ENCODE results near the gene IFI35.
"Not testable (repeated sequence)": the region's sequence is repeated elsewhere in the genome, so short reads cannot be mapped to it uniquely, and the experiment has no call there.

The IFI35 gene

DNA sequence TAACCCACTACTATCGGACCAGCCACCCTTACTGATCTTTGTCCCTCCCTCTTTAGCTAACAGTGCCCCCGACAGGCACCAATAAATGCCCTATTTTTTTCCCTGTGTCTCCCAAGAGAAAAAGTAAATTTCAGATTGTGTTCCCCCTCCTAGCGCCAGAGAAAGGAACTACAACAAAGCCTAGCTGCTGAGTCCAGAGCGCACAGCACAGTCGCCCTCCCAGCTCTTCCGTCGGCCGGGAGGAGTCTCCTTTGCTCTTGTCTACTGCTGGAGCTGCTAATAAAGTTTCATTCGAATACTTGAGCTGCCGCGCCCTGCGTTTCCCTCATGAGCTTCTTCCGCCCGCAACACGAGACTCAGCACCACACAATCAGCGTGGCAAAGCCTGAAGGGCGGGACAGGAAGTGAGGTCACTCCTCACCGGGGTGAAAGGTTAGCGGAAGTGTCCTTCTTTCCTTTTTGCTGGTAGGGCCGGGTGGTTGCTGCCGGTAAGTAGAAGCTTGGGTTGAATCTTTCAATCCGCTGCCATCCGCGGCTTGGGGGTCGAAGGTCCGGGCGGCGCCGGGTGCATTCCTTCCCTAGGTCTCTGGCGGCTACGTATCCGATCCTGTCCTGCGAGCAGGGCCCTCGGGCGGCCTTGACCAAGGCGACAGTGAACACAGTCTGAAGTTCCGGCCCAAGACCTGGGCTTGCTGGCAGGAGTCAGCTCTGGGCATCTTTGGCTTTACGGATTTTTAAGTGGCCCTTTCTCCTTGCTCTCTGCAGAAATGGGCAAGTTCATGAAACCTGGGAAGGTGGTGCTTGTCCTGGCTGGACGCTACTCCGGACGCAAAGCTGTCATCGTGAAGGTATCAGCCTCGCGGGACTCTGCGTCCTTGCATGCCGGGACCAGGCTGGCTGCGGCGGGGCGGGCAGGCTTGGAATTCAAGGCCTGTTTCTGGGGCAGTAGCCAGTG, 8.3 kb upstream of the IFI35 start, which contains the start of gene RPL27:
RPL27 (plus strand) TSS at position 436 of the 955 bp plus-strand sequence; CDS start at position 768, 332 bp downstream.
- peak; percentile 98 for DNase-seq

DNA sequence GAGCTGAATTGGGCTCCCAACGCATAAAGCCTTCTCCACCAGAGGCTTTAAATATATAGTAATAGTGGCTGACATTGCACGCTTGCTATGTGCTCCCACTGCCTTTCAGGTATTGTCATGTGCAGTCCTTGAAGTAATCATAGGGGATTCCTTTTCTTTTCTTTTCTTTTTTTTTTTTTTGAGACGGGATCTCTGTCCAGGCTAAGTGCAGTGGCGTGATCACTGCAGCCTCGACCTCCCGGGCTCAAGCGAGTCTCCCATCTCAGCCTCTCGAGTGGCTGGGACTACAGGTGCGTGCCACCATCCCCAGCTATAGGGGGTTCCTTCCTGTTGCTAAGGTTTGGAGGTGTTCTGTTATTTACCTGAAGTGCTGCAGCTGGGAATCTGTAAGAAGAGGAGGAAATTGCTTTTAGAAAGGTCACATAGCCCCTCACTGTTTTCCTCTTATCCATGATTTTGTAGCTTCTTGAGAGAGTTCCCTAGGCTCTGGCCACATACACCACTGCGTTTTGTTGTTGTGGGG, 7.5 kb upstream of the IFI35 start:
- no peak for DNase-seq

DNA sequence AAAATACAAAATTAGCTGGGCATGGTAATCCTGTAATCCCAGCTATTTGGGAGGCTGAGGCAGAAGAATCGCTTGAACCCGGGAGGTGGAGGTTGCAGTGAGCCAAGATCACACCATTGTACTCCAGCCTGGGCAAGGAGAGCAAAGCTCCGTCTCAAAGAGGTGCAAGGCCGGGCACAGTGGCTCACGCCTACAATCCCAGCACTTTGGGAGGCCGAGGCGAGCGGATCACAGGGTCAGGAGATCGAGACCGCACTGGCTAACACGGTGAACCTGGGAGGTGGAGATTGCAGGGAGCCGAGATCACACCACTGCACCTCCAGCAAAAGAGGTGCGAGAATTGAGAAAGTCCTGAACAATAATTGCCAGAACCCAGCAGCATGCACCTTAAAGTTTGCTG, 5.7 kb upstream of the IFI35 start:
- DNase-seq: not testable (repeated sequence)

DNA sequence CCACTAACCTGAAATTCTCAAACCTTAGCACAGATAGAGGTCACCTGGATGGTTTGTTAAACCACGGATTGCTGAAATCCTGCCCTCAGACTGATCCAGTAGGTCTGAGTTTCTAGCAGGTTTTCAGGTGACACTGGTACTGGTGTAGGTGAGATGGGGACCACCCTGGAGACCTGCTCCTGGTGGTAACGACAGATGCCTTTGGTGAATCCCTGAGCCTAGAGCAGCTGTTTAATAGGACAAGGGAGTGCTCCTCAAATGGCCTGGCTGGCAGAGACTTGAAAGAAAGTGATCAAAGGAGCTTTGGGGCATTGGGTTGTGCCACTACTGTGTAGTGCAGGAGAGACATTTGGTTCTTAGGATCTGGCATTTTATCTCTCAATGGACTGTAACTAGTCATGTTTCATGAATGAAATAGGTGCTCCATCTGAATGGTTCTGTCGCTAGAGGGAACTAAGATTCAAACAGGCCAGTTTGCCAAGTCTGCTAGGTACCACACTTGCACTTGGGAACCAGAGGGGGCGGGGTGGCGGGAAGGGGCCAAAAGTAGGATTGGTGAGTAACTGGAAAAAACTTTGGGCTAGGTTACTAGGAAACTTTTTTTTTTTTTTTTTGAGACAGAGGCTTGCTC, 2.9 kb upstream of the IFI35 start:
- DNase-seq: no peak

DNA sequence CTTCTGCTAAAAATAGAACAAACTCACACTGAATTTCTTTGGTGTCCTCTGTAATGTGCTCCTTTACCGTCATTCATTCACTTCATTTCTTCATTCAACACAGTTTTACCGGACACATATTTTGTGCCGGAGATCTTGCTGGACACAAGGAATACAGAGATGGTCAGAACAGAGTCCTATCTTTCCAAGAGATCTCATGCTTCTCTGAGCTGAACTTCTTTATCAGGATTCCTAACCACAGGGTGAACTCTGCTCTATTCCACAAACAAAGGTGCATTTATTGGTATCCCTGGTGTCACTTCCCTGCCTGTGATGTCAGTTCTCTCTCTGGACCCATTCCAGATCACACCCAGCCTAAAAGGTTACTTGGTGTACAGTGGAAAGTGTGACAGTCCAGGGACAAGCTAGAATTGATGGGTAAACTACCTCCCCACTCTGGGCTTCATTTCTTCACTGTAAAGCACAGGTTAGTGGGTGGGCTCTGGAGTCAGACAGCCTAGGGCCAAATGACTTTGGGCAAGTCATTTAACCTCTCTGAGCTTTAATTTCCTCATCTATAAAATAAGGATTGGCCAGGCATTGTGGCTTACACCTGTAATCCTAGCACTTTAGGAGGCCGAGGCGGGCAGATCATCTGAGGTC, 4.2 kb downstream of the IFI35 start:
- DNase-seq: no peak

DNA sequence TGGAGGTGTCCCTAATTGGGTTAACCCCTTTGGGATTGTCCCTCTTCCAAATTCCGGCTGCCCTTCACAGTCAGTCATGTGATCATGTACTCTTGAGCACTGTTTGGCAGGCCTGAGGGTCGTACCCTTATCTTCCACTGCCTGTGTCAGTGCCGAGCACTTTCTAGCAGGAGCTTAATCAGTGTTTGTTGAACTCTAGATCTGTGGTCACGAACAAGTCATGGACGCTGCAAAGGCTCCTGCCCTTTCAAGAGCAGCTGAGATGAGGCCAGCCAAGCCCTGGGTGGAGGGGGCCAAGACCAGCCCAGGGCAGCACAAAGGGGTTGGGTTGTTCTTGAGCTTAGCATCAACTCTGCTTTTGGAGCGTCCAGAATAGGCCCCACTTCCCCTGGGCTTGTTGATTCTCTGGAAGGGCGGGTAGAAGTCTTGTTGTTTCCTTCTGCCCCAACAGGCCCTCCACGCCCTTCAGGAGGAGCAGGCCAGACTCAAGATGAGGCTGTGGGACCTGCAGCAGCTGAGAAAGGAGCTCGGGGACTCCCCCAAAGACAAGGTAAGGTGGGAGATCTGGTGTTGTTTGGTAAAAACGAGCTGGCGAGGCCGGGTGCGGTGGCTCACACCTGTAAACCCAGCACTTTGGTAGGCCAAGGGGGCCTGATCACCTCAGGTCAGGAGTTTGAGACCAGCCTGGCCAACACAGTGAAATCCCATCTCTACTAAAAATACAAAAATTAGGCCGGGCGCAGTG, 5.3 kb downstream of the IFI35 start:
- DNase-seq: no peak

DNA sequence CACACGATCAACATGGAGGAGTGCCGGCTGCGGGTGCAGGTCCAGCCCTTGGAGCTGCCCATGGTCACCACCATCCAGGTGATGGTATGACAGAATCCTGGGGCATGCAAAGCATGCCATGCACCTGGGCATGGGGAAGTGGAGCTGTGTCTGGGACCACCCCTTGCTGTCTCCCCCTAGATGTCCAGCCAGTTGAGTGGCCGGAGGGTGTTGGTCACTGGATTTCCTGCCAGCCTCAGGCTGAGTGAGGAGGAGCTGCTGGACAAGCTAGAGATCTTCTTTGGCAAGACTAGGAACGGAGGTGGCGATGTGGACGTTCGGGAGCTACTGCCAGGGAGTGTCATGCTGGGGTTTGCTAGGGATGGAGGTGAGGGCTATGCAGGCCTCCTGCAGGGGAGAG, 6.7 kb downstream of the IFI35 start:
- DNase-seq: no peak

DNA sequence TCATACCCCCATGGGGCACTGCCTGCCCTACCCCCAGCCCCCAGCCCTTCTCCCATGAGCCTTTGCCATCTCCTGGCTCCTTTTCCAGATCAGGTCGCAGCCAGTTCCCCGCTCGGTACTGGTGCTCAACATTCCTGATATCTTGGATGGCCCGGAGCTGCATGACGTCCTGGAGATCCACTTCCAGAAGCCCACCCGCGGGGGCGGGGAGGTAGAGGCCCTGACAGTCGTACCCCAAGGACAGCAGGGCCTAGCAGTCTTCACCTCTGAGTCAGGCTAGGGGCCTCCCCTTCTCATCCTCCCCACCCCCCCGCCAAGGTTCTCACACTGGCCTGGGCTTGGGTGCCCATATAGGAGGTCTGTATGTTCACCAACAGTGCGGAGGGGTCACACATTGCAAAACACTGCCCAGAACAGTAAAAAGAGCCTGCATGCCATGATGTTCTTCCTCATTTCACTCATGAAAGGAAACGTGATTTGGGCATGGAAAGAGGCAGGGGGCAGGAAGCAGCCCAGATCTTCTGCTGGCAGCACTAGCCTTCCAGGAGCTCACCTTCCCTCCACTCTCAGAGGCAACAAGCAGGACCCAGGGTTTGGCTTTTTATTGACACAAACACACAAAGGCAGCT, 7.5 kb downstream of the IFI35 start:
- no peak for DNase-seq

DNA sequence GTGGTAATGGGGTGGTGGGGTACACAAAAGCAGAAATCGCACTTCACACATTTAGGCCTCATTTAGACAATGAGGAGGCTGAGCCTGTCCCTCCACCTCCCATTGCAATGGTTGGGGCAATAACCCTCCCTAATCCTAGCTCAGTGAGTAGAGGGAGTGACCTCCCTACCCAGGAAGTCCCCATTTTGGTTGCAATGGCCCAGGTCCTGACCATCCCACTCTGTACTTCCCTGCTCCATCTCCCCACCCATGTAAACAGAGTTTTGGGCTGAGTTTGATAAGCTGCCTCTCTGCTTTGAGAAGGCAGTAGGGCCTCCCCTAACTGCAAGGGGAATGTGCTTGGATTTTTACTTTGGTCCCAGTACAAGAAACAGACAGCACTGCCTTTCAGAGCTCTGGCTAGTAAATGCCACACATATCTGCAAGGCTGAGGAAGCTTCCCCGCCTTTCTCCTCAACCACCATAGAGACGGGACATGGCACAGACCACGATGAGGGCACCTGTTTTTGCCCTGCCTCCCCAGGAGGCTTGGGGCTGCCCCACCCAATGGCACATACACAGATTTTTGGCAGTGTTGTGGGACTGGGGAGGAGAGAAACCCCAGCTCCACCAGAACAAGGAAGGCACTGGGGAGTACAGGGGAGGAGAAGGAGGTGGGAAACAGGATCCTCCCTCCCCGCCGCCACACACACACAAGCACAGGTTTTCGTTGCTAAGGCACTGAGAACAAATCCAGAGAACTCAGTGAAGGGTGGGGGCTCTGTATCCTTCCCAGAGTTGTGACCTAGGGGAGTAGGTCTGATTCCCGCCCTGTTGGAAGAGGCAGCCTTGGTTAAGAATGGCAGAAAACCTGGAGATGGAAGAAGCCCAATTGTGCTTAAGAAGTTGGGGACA, 8.3 kb downstream of the IFI35 start:
- DNase-seq: no peak

DNA sequence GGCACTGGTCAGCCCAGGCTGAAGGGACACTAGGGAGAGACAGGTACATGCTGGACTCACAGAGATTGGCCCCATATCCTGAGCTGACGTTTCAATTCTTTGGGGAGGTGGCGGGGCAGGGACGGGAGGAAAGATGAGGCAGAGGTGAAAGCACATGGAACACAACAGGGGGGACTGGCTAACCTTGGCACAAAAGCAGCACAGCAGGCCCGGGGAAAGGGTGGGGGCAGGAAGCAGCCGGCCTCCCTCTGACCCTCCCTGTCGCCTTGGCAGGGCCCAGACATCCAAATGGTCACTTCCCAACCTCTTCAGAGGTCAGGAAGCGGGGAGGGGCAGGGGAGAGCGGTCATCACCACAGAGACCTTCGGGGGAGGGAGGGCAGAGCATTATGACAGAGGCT, 9.0 kb downstream of the IFI35 start:
- DNase-seq: no peak

DNA sequence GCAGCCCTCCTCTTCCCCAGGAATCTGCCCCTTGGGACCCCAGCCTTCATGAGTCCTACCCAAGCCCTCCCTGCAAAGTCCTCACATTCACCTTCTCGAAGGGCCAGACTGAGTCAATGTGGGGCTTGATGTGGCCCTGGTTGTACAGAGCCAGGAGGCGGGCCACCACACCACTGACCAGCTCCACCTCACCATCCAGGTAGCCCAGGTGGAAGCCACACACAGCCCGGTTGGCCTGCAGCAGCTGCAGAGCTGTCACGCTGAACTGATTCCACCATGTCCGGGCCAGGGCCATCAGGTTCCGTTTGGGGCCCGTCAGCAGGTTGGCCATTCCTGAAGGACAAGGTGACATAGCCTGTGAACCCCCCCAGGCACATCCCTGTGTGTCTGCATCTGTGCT, 9.6 kb downstream of the IFI35 start:
- no peak for DNase-seq

DNA sequence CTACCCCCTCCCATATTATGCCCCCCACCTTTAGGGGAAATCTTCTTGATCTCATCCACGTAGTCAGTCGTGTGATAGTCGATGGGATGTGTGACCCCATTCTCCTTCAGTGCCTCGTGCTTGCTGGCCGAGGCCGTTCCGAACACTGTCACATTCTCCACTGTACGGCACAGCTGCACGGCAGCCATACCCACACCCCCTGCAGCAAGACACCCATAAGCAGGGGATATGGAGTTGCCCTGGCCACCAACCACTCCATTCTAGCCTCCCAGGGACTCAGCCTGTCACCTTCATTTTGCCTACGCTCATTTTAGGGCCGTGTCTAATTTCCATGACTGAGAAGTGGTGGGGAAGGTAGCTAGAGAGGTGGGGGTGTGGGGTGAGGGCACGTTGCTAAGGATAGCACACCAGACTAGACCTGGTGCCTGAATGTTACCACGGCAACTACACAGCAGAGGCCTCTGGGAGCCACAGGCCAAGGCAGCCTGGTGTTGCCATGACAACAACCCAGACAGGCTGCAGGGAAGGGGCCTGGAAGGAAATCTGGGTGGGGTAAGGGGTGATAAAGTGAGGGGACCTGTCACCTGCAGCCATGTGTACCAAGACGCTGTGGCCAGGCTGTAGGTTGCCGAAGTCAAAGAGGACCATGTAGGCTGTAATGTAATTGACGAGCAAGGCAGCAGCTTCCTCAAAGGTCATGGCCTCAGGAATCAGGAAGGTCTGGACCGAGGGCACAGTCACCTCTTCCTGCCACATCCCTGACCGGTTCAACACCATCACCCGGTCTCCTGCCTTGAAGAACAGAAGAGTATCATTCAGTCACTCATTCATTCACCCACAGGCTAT, 11.6 kb downstream of the IFI35 start:
- no peak for DNase-seq

DNA sequence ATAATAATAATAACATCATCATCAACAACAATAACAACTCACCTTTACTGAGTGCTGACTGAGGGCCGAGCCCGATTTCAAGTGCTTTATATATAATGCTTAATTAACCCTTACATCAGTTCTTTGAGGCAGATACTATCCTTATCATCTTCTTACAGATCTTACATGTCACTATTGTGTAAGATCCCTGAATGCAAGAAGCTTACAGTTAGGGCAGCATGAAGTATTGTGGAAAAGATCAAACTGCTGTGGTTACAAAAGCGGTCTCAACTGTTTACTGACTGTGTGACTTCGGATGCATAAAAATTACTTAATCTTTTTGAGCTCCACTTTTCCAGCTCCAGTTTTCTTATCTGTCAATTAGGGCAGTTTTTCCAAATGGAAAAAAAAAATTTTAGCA, 12.3 kb downstream of the IFI35 start:
- no peak for DNase-seq

DNA sequence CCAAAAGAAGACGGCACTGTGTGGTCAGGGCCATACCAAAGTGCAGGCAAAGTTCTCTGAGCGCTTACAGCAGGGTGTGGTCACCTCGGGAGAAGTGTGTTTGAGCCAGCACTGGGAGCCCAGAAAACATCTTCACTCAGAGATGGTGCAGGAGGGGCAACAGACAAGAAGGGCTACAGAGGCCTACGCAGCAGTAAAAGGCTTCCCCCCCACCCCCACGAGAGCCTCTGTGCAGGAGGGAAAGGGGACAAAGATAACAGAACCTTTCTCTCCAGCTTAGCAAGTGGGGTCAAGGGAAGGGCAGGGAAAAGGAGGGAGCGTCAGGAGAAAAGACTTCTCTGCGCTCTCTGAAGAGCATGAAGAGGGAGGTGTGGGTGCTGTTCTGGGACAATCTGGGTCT, 12.8 kb downstream of the IFI35 start:
- DNase-seq: no peak

DNA sequence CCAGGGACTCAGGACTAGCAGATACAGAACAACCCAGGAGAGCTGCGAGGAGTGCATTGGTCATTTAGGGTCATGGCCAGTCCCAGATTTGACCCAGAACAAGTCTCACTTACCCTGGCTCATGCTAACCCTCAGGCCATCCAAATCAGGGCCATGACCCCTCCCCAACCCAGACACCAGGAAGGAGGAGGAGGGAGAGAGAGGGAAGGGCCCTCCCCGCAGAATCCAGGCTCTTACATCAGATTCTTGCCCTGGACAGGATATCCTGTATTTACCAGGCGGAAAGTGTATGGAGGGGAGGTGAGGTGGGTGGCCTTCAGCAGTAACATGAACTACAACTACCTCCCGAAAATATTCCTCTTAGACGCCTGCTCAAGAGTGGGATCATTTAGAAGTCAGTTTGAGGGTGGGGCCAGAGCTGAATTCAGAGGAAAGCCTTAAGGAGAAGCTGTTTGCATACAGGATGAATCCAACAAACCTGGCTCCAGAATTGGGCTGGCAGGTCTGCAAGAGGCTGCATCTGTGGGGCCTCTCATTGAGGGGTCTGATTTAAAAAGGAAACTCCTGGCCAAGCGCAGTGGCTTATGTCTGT, 13.5 kb downstream of the IFI35 start:
- no peak for DNase-seq

DNA sequence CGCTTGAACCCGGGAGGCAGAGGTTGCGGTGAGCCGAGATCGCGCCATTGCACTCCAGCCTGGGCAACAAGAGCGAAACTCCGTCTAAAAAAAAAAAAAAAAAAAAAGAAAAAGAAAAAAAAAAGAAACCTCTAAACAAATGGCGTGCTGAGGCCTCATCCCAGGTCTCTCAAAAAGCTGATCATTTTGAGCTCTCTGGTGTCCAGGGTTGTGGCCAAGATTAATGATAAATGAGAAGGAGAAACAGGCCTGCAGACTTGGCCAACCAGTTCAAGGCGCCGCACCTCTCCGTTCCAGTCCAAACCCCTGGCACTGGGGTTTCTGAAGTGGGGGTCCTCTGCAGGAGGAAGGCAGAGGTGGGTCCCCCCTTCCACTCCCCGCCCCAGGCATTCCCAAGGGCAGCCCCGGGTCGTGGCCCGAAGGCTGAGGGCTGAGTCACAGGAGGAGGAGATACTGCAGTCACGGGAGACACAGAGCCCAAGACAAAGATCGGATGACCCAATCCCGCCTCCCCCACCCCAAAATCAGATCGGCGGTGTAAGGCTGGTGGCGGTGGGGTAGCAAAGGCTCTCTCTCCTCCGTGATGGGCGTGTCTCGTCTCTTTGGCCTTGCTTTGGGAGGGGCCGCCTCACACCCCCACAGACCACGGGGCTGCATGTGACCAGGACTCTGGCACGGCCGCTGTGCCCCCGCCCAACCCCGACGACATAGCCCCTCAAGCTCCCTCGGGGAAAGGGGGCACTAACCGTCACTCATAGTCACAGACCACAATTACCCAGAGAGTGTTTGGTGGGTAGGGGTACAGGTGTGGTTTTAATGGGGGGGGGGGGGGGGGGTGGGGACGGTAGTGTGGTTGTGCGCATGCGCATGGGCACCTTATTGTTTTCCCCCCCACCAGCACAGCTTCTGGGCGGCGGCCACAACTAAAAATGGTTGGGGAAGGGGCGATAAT, 14.5 kb downstream of the IFI35 start:
- peak; percentile 19 for DNase-seq

DNA sequence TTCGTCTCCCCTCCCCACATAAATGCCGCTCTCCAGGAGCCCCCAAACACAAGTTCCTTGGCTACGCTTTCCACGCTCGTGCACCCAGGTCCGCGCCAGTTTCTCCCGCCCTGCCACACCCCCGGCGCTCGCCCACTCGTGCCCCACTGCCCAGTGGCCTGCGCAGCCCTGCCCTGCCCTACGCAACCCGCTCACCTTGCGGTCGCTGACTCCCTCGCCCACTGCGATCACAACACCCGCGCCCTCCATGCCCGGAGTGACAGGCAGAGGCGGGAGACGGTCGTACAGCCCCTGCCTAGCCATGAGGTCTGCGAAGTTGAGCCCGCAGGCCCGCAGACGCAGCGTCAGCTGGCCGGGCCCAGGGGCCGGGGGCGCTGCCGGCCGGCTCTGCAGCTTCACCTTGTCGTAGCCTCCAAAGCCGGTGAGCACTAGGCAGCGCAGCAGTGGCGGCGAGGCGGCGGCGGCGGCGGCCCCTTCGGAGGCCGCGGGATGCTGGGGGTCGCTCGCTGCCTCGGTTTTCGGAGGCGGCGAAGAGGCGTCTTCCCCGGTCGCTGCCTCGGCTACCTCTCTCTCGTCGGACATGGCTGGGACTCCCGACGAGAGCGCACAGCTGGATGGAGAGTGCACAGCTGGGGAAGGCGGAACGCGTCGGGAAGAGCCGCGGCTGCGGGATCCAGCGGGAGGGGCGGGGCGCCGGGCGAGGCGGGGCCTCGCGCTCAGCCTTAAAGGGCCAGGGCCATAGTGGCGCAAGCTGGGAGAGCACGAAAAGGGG, 15.3 kb downstream of the IFI35 start, which contains the start of gene VAT1:
VAT1 (minus strand) TSS at position 645 of the 772 bp plus-strand sequence; CDS start at position 582, 63 bp downstream.
- DNase-seq: peak; percentile 48
